Measurements from ENCODE around the gene SASH1. TPM values are rescaled to one million over a fixed set of nuclear protein-coding genes. Genes with fewer than 3 reads are reported as not detected.
A peak's percentile ranks its signal among the peaks of the same experiment; 100 is the strongest.

Gene SASH1
- total and polyA plus RNA-seq, 5 donors from 2014 or later: 0.06 TPM; not detected in 4

DNA sequence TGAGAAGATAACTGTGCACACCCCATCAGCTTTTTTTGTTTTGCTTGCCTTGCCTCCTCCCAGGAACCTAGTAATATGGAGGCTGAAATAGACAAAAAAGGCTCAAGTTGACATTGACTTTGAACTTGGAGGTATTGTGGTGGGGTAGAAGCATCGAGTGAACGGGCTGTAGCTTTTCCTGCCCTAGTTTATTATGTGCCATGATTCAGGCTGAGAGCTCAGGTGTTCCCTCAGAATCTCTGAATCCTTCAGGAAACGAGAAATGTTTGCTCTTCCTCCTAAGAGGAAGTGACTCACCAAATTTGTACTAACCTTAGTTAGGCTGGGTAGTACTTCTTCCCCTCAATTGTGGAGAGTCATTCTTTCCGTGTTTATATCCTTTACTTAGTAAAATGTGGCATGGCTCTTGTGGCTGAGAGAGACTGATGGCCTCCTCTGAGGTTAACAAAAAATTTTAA lies 98.8 kb downstream of the SASH1 start:
- Histone ChIP-seq H3K36me3 (ENCODE audit: control insufficient read depth, insufficient read depth, low read length) (no peaks in the 10 kb centered on the region), H3K4me3 (ENCODE audit: low read depth, low read length) (no peak overlapping the region), H3K27me3 (ENCODE audit: control insufficient read depth, insufficient read depth, low read length) (no peaks in the 10 kb centered on the region), H3K4me1 (ENCODE audit: control insufficient read depth, insufficient read depth, low read length, poor library complexity, severe bottlenecking) (no peaks in the 10 kb centered on the region), H3K27ac (ENCODE audit: insufficient read depth, low read length, poor library complexity, severe bottlenecking) (no peak overlapping the region), H3K9me3 (ENCODE audit: control insufficient read depth in 2 of 2, low read length in 2 of 2) (no peaks in the 10 kb centered on the region)
- Mint-ChIP-seq H3K27ac (no peak overlapping the region), H3K27me3 (peaks cover 2% of the 10 kb centered on the region), H3K9me3 (peaks cover 0 to 1% (median 0%) of the 10 kb centered on the region in 7 donors), H3K4me3 (no peak overlapping the region), H3K4me1 (no peaks in the 10 kb centered on the region), H3K36me3 (no peaks in the 10 kb centered on the region)
- ATAC-seq (ENCODE audit: low read depth in 2 of 2) (no peak), DNase-seq (peak in 1 of 3 donors; percentile 7)

GRCh38 chr6:148443798-148444560 lies 101.3 kb downstream of the SASH1 start:
- Mint-ChIP-seq H3K4me3 (no peak overlapping the region), H3K36me3 (no peaks in the 10 kb centered on the region), H3K27ac (no peak overlapping the region), H3K9me3 (peaks cover 0 to 3% (median 0%) of the 10 kb centered on the region in 7 donors), H3K27me3 (peaks cover 4% of the 10 kb centered on the region), H3K4me1 (peaks cover 0 to 4% (median 2%) of the 10 kb centered on the region in 4 donors)
- no peaks in the 10 kb centered on the region for H3K27me3 ChIP-seq (ENCODE audit: control insufficient read depth, insufficient read depth, low read length)
- H3K36me3 ChIP-seq (ENCODE audit: control insufficient read depth, insufficient read depth, low read length): no peaks in the 10 kb centered on the region
- H3K4me1 ChIP-seq (ENCODE audit: control insufficient read depth, insufficient read depth, low read length, poor library complexity, severe bottlenecking): no peaks in the 10 kb centered on the region
- H3K4me3 ChIP-seq (ENCODE audit: low read depth, low read length): no peak overlapping the region
- H3K27ac ChIP-seq (ENCODE audit: insufficient read depth, low read length, poor library complexity, severe bottlenecking): no peak overlapping the region
- ATAC-seq (ENCODE audit: low read depth in 2 of 2) (no peak), DNase-seq (no peak)
- H3K9me3 ChIP-seq (ENCODE audit: control insufficient read depth in 2 of 2, low read length in 2 of 2): no peaks in the 10 kb centered on the region

- ATAC-seq (ENCODE audit: low read depth in 2 of 2) (no peak), DNase-seq (no peak)
- H3K27ac Mint-ChIP-seq: no peak overlapping the region
- no peak overlapping the region for H3K27ac ChIP-seq (ENCODE audit: insufficient read depth, low read length, poor library complexity, severe bottlenecking)
- no peaks in the 10 kb centered on the region for H3K9me3 ChIP-seq (ENCODE audit: control insufficient read depth in 2 of 2, low read length in 2 of 2)
- no peaks in the 10 kb centered on the region for H3K36me3 ChIP-seq (ENCODE audit: control insufficient read depth, insufficient read depth, low read length)
- no peaks in the 10 kb centered on the region for H3K36me3 Mint-ChIP-seq
- H3K4me3 ChIP-seq (ENCODE audit: low read depth, low read length): no peak overlapping the region
- H3K4me1 Mint-ChIP-seq: peaks cover 0 to 5% (median 2%) of the 10 kb centered on the region in 4 donors
- H3K27me3 ChIP-seq (ENCODE audit: control insufficient read depth, insufficient read depth, low read length): no peaks in the 10 kb centered on the region
- H3K27me3 Mint-ChIP-seq: peaks cover 4% of the 10 kb centered on the region
- H3K4me1 ChIP-seq (ENCODE audit: control insufficient read depth, insufficient read depth, low read length, poor library complexity, severe bottlenecking): no peaks in the 10 kb centered on the region
- H3K9me3 Mint-ChIP-seq: peaks cover 0 to 3% (median 0%) of the 10 kb centered on the region in 7 donors
- no peak overlapping the region for H3K4me3 Mint-ChIP-seq
These were observed 102.5 kb downstream of the SASH1 start for GRCh38 chr6:148445116-148445515.

- H3K4me3 Mint-ChIP-seq: no peak overlapping the region
- peaks cover 4% of the 10 kb centered on the region for H3K27me3 Mint-ChIP-seq
- Histone ChIP-seq H3K4me3 (ENCODE audit: low read depth, low read length) (no peak overlapping the region), H3K36me3 (ENCODE audit: control insufficient read depth, insufficient read depth, low read length) (no peaks in the 10 kb centered on the region), H3K4me1 (ENCODE audit: control insufficient read depth, insufficient read depth, low read length, poor library complexity, severe bottlenecking) (no peaks in the 10 kb centered on the region), H3K27ac (ENCODE audit: insufficient read depth, low read length, poor library complexity, severe bottlenecking) (no peak overlapping the region), H3K27me3 (ENCODE audit: control insufficient read depth, insufficient read depth, low read length) (no peaks in the 10 kb centered on the region), H3K9me3 (ENCODE audit: control insufficient read depth in 2 of 2, low read length in 2 of 2) (no peaks in the 10 kb centered on the region)
- H3K9me3 Mint-ChIP-seq: peaks cover 0 to 3% (median 0%) of the 10 kb centered on the region in 7 donors
- H3K36me3 Mint-ChIP-seq: no peaks in the 10 kb centered on the region
- H3K27ac Mint-ChIP-seq: no peak overlapping the region
- DNase-seq: no peak
- peaks cover 0 to 8% (median 2%) of the 10 kb centered on the region in 4 donors for H3K4me1 Mint-ChIP-seq
- ATAC-seq (ENCODE audit: low read depth in 2 of 2): no peak
These were observed 103.0 kb downstream of the SASH1 start for GRCh38 chr6:148445620-148446019.

DNA sequence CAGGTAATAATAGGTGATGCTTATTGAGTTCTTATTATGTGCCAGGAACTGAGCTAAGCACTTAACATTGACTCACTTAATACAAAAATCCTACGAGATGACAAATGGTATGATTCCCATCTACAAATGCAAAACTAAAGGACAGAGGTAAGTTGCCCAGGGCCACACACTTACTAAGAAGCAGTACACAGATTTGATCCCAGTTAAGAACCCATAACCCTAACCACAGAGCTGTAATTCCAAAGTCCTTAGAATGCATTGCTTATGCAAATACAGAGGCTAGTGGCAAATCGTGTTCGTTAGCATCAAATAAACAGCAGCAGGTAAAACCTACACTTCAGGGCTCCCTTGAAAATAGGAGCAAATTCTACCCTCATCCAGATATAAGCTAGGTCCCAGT lies 104.0 kb downstream of the SASH1 start:
- ATAC-seq (ENCODE audit: low read depth in 2 of 2): no peak
- Histone ChIP-seq H3K27ac (ENCODE audit: insufficient read depth, low read length, poor library complexity, severe bottlenecking) (no peak overlapping the region), H3K4me3 (ENCODE audit: low read depth, low read length) (no peak overlapping the region), H3K27me3 (ENCODE audit: control insufficient read depth, insufficient read depth, low read length) (no peaks in the 10 kb centered on the region), H3K36me3 (ENCODE audit: control insufficient read depth, insufficient read depth, low read length) (no peaks in the 10 kb centered on the region), H3K9me3 (ENCODE audit: control insufficient read depth in 2 of 2, low read length in 2 of 2) (no peaks in the 10 kb centered on the region), H3K4me1 (ENCODE audit: control insufficient read depth, insufficient read depth, low read length, poor library complexity, severe bottlenecking) (no peaks in the 10 kb centered on the region)
- peaks cover 0 to 8% (median 2%) of the 10 kb centered on the region in 4 donors for H3K4me1 Mint-ChIP-seq
- no peaks in the 10 kb centered on the region for H3K36me3 Mint-ChIP-seq
- peaks cover 4% of the 10 kb centered on the region for H3K27me3 Mint-ChIP-seq
- H3K9me3 Mint-ChIP-seq: peaks cover 0 to 1% (median 0%) of the 10 kb centered on the region in 7 donors
- DNase-seq: no peak
- no peak overlapping the region for H3K27ac Mint-ChIP-seq
- H3K4me3 Mint-ChIP-seq: no peak overlapping the region

- Histone ChIP-seq H3K36me3 (ENCODE audit: control insufficient read depth, insufficient read depth, low read length) (no peaks in the 10 kb centered on the region), H3K27ac (ENCODE audit: insufficient read depth, low read length, poor library complexity, severe bottlenecking) (no peak overlapping the region), H3K9me3 (ENCODE audit: control insufficient read depth in 2 of 2, low read length in 2 of 2) (no peaks in the 10 kb centered on the region), H3K4me1 (ENCODE audit: control insufficient read depth, insufficient read depth, low read length, poor library complexity, severe bottlenecking) (no peaks in the 10 kb centered on the region), H3K27me3 (ENCODE audit: control insufficient read depth, insufficient read depth, low read length) (no peaks in the 10 kb centered on the region), H3K4me3 (ENCODE audit: low read depth, low read length) (no peak overlapping the region)
- H3K4me3 Mint-ChIP-seq: no peak overlapping the region
- no peaks in the 10 kb centered on the region for H3K36me3 Mint-ChIP-seq
- no peak for DNase-seq
- peaks cover 0 to 2% (median 0%) of the 10 kb centered on the region in 7 donors for H3K9me3 Mint-ChIP-seq
- no peak overlapping the region for H3K27ac Mint-ChIP-seq
- H3K27me3 Mint-ChIP-seq: peaks cover 4% of the 10 kb centered on the region
- H3K4me1 Mint-ChIP-seq: peaks cover 0 to 8% (median 2%) of the 10 kb centered on the region in 4 donors
- no peak for ATAC-seq (ENCODE audit: low read depth in 2 of 2)
These were observed 105.0 kb downstream of the SASH1 start for GRCh38 chr6:148447521-148448230.

DNA sequence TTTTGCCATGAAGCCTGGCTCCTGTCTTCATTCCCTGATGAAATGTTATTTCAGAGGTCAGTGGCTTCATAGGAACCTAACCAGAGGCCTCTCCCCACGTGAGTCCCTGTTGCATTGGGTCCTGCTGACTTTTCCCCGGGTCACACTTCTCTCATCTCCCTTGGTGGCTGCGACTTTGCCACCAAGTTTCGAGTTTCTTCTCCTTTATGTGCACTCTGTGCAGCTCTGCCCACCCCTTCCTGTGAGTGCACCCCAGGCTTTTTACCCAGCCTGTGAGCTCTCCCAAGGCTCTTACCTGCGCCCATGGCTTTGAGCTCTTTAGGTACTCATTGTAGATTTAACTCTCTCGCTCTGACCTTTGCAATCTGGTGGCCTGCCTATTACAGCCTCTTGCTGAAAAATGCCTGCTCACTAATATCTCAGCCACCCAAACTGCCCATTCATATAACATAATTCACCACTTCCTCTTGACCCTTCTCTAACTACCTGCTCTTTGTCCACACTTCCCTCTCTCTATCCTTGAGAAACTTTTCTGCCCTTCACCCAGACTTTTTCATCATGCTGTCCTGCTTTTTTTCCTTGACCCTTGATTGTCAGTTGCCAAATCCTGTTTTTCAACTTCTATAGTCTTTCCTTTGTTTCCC lies 105.9 kb downstream of the SASH1 start:
- ATAC-seq (ENCODE audit: low read depth in 2 of 2): no peak
- H3K27ac Mint-ChIP-seq: no peak overlapping the region
- peak in 1 of 3 donors; percentile 13 for DNase-seq

More for the DNA sequence above, 105.9 kb downstream of the SASH1 start:
- H3K4me3 Mint-ChIP-seq: no peak overlapping the region
- Histone ChIP-seq H3K9me3 (ENCODE audit: control insufficient read depth in 2 of 2, low read length in 2 of 2) (no peaks in the 10 kb centered on the region), H3K27ac (ENCODE audit: insufficient read depth, low read length, poor library complexity, severe bottlenecking) (no peak overlapping the region), H3K36me3 (ENCODE audit: control insufficient read depth, insufficient read depth, low read length) (no peaks in the 10 kb centered on the region), H3K4me1 (ENCODE audit: control insufficient read depth, insufficient read depth, low read length, poor library complexity, severe bottlenecking) (no peaks in the 10 kb centered on the region), H3K4me3 (ENCODE audit: low read depth, low read length) (no peak overlapping the region), H3K27me3 (ENCODE audit: control insufficient read depth, insufficient read depth, low read length) (no peaks in the 10 kb centered on the region)
- H3K27me3 Mint-ChIP-seq: peaks cover 4% of the 10 kb centered on the region
- H3K9me3 Mint-ChIP-seq: peaks cover 0 to 2% (median 0%) of the 10 kb centered on the region in 7 donors
- H3K36me3 Mint-ChIP-seq: no peaks in the 10 kb centered on the region
- H3K4me1 Mint-ChIP-seq: peaks cover 0 to 8% (median 2%) of the 10 kb centered on the region in 4 donors
